ENCODE measurements around the gene DNAJC4.

DNA sequence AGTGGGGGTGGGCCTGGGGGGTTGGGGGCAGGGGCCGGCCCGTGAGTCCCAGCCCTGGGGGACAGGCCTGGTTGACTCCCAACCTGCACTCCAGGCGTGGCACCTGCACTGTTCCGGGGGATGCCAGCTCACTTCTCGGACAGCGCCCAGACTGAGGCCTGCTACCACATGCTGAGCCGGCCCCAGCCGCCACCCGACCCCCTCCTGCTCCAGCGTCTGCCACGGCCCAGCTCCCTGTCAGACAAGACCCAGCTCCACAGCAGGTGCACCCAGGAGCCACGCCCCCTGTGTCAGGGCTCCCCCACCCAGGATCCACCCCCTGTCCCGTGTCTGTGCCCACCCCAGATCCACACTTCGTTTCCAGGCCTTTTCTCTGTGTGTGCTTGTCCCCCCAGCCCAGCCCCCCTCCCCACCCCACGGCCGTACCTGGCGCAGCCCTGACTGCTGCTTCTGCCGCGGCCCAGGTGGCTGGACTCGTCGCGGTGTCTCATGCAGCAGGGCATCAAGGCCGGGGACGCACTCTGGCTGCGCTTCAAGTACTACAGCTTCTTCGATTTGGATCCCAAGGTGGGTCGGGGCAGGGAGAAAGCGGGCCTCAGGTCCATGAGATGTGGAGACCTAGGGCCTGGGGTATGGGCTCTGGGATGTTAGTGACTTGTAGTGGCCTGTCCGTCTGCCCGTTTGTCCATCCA, 19.0 kb upstream of the DNAJC4 start:
- TF ChIP-seq POLR2A (IDR thresholded peaks at IDR 0.05; ENCODE audit: low read length): no peak
- TF ChIP-seq GATA1 (IDR thresholded peaks at IDR 0.05; ENCODE audit: low read depth, low read length): no peak
